HG02642 (cell line): Measurements from ENCODE around the gene SMIM1.
"Not testable (repeated sequence)": the region's sequence is repeated elsewhere in the genome, so short reads cannot be mapped to it uniquely, and the experiment has no call there.

Experiments used
- ATAC-seq: cut with Tn5 transposase; IDR thresholded peaks from one replicate; pipeline ENCODE4 v1.9.1; 2021; ENCODE audit warnings: mild to moderate bottlenecking; ENCODE audit not compliant: unreplicated experiment, poor library complexity

The SMIM1 gene

DNA sequence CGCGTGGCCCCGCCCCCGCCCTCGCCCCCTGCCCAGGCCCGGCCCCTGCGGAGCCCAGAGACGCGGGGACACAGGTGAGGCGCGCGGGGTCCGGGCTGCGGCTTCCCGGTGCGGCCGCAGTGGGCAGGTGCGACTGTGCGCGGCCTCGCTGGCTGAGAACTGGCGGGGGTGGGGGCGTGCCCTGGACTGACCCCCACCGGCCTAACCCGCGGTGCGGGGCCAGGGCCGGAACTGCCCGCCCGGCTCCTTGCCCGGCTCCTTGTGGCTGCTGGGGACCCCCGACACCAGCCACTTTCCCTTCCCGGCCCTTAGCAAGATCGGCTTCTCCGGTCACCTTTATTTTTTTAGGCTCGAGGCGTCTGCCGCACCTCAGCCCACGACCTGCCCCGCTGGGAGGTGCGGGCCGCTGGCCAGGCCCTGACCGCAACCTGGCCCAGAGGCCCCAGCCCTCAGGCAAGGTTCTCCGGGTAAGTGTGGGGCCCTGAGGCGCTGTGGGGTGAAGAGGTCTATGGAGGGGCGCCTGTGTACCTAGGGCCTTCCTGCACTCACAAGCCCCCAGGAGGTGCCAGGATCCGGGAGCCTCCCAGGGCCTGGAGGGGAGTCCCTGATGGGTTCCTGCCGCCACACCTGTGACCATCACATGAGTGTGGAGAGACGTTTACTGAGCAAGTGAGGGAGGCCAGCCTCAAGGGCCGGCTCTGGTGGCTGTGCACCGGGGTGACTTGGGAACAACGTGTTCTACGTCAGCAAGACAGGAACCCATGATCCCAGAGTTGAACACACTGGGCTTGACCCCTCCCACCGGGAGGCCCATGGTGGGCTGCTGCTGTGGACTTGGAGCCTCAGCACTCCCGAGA, at the start of gene SMIM1:
SMIM1 (plus strand) TSS at position 35 of the 857 bp plus-strand sequence. CDS start 2,625 bp downstream, outside the sequence.
- ATAC-seq: peak; percentile 23

- ATAC-seq: no peak
Observed at GRCh38 chr1:3722846-3723245, 49.7 kb upstream of the SMIM1 start.

DNA sequence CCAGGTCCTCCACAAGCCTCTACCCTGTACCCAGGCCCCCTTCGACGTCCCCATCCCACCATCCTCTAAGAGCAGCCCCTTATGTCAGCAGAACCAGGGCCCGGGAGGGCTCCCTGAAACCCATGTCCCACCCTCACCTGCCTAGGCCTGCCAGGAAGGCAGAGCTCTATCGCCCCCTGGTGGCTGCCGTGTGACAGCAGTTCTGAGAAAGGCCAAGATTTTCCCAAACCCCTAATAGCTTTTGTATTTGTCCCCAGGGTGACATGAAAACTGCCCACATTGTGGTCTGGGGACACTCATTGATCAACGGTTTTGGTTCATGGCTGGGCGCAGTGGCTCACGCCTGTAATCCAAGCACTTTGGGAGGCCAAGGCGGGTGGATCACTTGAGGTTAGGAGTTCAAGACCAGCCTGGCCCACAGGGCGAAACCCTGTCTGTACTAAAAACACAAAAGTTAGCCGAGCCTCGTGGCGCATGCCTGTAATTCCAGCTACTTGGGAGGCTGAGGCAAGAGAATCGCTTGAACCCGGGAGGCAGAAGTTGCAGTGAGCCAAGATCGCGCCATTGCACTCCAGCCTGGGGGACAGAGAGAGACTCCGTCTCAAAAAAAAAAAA, 48.0 kb upstream of the SMIM1 start:
- ATAC-seq: not testable (repeated sequence)

DNA sequence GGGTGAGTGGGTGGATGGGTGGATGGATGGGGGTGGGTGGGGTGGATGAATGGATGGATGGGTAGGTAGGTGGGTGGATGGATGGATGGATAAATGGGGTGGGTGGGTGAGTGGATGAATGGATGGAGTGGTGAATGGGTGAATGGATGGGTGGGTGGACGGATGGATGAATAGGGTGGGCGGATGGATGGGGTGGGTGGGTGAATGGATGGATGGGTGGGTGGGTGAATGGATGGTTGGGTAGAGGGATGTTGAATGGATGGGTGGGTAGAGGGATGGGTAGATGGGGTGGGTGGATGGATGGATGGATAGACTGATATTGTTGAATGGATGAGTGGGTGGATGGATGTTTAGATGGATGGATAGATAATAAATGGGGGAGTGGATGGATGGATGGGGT, 47.2 kb upstream of the SMIM1 start:
- ATAC-seq: no peak

GRCh38 chr1:3727042-3727824, 45.3 kb upstream of the SMIM1 start:
- ATAC-seq: no peak

- ATAC-seq: no peak
Observed at GRCh38 chr1:3727825-3728776, 44.4 kb upstream of the SMIM1 start.

GRCh38 chr1:3729594-3730542, 42.7 kb upstream of the SMIM1 start:
- ATAC-seq: no peak

- ATAC-seq: no peak
Observed at GRCh38 chr1:3730543-3731247, 41.9 kb upstream of the SMIM1 start.

DNA sequence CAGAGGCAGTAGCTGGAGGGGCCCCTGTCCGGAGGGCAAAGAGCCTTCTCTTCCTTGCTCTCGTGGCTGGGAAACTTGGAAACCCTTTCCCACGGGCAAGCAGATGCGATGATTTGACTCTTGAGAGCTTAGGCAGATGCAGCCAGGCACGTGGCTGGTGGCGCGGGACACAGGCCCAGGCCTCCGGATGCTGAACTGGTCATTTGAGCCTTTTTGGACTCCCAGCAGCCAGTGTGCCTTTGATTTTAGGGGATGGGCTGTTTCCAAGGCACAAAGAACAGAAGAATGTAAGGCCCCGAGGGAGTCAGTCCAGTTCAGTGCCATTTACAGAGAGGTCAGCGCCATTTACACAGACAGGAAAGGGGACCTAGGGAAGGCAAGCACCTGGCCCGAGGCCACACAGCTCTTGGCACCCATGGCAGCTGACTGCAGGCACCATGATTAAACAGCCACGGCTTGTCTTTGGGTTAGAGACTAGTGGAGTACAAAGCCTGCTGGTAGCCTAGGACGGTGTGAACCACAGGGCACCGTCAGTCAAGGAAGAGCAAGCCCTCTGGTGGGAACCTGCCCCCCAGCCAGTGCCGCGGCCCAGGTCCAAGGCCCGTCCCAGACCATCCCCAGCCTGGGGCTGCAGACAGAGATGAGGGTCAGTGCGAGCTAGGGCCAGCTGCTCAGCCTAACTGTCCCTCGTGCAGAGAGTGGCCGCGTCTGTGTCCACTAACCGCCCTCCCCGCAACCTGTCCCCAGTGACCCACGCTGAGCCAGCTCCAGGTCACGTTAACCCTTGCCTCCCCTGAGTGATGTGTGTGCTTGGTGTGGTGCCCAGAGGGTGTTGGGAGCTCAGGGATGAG, 40.7 kb upstream of the SMIM1 start:
- ATAC-seq: no peak

- ATAC-seq: no peak
Observed at GRCh38 chr1:3732434-3733093, 40.0 kb upstream of the SMIM1 start.

- no peak for ATAC-seq
Observed at GRCh38 chr1:3733094-3733882, 39.3 kb upstream of the SMIM1 start.

- no peak for ATAC-seq
Observed at GRCh38 chr1:3733883-3734589, 38.5 kb upstream of the SMIM1 start.

- no peak for ATAC-seq
Observed at GRCh38 chr1:3734602-3735001, 37.9 kb upstream of the SMIM1 start.

DNA sequence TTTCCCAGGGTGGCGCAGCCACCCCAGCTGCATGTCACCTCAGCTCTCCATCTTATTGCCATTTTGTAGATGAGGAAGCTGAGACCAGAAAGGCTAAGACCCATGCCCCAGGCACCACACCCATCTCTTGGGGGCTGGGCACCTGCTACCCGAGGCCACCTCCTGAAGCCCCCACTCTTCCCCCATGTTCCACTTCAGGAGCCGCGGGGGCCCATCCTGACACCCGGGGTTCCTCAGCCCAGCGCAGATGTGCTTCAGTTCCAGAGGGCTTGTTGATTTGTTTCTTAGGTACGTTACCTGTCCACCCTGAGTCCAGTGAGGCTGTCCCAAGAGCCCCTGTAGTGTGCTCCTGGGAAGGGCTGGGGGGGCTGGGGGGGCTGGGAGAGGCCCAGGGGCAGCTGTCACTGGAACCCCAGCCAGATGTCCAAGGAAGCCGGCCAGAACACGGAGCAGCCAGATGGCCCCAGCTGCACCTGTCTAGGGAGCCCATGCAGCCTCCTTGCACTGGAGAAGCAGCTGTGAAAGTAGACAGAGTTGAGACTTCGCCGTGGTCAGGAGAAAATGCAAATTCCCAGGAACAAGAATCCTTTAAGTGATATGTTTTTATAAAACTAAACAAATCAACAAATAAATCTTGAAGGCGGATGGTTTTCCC, 37.4 kb upstream of the SMIM1 start:
- no peak for ATAC-seq

- no peak for ATAC-seq
Observed at GRCh38 chr1:3735688-3736087, 36.9 kb upstream of the SMIM1 start.
